ENCODE results near the gene TEX48.

TEX48 gene

DNA sequence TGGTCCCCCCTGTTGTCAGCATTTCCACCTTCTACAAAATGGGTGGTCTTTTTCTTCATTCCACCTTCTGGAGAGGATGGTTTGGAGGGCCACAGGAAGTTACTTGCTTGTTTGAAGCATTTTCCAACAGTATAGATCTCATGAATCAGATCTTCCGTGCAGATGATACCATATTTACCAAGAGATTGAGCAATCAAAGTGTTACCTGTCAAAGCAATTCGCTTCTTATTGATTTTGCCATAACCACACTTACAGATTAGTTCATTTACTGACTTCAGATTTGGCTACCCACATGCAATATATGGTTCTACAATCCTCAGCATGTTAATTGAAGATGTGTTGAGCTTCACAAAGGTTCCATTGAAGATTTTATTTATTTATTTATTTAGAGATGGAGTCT, 14.0 kb upstream of the TEX48 start:
- TF ChIP-seq, protein P1, sequence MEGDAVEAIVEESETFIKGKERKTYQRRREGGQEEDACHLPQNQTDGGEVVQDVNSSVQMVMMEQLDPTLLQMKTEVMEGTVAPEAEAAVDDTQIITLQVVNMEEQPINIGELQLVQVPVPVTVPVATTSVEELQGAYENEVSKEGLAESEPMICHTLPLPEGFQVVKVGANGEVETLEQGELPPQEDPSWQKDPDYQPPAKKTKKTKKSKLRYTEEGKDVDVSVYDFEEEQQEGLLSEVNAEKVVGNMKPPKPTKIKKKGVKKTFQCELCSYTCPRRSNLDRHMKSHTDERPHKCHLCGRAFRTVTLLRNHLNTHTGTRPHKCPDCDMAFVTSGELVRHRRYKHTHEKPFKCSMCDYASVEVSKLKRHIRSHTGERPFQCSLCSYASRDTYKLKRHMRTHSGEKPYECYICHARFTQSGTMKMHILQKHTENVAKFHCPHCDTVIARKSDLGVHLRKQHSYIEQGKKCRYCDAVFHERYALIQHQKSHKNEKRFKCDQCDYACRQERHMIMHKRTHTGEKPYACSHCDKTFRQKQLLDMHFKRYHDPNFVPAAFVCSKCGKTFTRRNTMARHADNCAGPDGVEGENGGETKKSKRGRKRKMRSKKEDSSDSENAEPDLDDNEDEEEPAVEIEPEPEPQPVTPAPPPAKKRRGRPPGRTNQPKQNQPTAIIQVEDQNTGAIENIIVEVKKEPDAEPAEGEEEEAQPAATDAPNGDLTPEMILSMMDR (conservative IDR thresholded peaks at IDR 0.05; ENCODE audit: low read depth) = no peak
- CTCF ChIA-PET = interaction anchor here (0.7 kb wide), 1 partner anchor 205 kb away, joined by 3 read pairs; no protein-coding TSS in a partner anchor
- POLR2A ChIA-PET (ENCODE audit: low non-redundant PET) = no interaction called here
- no peak overlapping the region for H3K27ac ChIP-seq
- no peak for DNase-seq (ENCODE audit: low spot score)

DNA sequence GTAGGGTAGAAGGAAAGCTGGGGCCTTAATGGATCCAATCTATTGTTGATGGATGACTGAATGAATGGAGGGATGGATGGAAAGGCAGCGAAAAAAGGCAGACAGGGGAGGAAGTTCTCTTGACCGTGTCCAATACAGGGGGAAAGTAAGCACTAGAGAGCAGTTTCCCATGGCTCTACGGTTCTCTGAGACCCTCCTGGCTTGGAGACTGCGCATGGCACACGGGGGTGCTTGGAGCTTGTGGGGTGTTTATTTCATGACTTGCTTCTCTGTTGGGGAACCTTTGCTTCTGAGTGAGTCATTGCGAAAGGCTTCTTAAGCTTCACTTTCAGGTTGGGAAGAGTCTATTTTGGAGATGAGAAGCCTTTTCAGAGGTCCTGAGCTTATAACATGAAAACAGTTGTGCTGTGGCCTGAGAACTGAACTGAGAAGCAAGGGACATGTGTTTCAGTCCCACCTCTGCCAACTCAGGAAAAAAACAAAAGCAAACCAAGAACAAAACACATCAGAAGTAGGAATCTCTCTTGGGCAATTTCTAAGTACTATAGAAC, 12.8 kb upstream of the TEX48 start:
- no peak overlapping the region for H3K27ac ChIP-seq
- CTCF ChIA-PET = interaction anchor here (0.6 to 1.4 kb wide), 3 partner anchors 14 to 99 kb away, joined by 3 to 6 read pairs (median 5); no protein-coding TSS in a partner anchor
- DNase-seq (ENCODE audit: low spot score) = no peak
- TF ChIP-seq, protein P1 (conservative IDR thresholded peaks at IDR 0.05; ENCODE audit: low read depth) = no peak
- POLR2A ChIA-PET (ENCODE audit: low non-redundant PET) = no interaction called here

DNA sequence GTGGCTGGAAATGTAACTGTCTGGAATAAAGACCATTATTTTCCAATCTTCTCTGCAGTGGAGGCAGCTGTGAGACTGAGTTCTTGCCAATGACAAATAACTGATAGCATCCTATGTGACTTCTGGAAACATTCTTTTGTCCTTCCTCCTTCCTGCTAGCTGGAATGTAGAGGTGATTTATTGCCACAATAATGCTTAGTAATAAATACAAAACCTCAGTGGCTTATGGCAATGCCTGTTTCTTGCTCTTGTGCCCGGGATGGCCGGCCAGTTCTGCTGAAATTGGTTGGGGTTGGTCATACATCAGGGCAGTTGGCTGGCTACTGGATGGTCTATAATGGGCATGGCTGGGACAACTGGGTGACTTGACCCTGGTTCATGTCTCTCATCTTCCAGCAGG, 12.2 kb upstream of the TEX48 start:
- ChIA-PET POLR2A (ENCODE audit: low non-redundant PET) (no interaction called here), CTCF (interaction anchor here (0.6 to 1.4 kb wide), 4 partner anchors 9 to 944 kb away, joined by 3 to 6 read pairs (median 4); no protein-coding TSS in a partner anchor)
- TF ChIP-seq, protein P1 (conservative IDR thresholded peaks at IDR 0.05; ENCODE audit: low read depth) = no peak
- peak overlapping the region; percentile 35; the same call in 1 of the 2 replicates for H3K27ac ChIP-seq
- no peak for DNase-seq (ENCODE audit: low spot score)

DNA sequence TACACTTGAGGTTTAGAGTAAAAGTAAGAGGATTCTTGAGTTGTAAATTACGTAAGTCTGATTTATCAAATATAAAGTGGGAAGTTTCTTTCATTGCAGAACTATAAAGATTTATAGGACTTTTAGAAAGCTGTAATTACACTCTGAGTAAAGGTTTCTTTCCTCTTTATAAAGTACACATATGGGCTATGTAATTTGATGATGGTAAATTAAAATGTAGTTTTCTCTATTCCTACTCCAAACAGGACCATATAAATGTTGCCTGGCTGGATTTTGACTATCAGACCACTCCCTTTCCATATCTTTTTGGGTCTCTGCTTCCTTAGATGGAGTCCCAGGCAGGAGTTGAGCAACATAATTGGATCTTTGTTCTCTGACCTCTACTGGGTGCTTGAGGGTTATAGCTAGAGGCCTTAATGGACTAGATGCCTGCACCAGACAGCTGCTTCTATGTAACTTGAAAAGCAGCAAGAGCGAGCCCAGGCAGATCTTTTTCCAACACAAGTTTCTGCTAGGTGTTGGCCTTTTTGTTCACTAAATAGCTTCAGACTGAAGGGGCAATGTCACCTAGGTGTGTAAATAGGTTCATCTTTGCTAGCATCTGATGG, 11.4 kb upstream of the TEX48 start:
- H3K27ac ChIP-seq = no peak overlapping the region; the same call in 1 of the 2 replicates
- CTCF ChIA-PET = interaction anchor here (0.6 to 0.8 kb wide), 3 partner anchors 10 to 32 kb away, joined by 3 to 4 read pairs (median 4); no protein-coding TSS in a partner anchor
- TF ChIP-seq, protein P1 (conservative IDR thresholded peaks at IDR 0.05; ENCODE audit: low read depth) = no peak
- no peak for DNase-seq (ENCODE audit: low spot score)
- POLR2A ChIA-PET (ENCODE audit: low non-redundant PET) = no interaction called here

DNA sequence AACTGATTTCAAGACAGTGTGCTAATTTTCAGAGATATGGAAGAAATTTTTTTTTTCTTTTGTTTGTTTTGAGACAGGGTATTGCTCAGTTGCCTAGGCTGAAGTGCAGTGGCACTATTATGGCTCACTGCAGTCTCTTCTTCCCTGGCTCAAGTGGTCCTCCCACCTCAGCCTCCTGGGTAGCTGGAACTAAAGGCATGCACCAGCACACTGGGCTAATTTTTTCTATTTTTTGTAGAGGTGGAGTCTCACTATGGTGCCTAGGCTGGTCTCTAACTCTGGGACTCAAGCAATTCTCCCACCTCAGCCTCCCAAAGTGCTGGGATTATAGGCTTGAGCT, 9.9 kb upstream of the TEX48 start:
- no peak for DNase-seq (ENCODE audit: low spot score)
- ChIA-PET CTCF (interaction anchor here (1.6 to 3.0 kb wide), 2 partner anchors 10 to 286 kb away, joined by 3 to 19 read pairs; partner anchors contain the start of gene TEX48), POLR2A (ENCODE audit: low non-redundant PET) (no interaction called here)
- TF ChIP-seq, protein P1 (conservative IDR thresholded peaks at IDR 0.05; ENCODE audit: low read depth) = no peak
- no peak overlapping the region for H3K27ac ChIP-seq

DNA sequence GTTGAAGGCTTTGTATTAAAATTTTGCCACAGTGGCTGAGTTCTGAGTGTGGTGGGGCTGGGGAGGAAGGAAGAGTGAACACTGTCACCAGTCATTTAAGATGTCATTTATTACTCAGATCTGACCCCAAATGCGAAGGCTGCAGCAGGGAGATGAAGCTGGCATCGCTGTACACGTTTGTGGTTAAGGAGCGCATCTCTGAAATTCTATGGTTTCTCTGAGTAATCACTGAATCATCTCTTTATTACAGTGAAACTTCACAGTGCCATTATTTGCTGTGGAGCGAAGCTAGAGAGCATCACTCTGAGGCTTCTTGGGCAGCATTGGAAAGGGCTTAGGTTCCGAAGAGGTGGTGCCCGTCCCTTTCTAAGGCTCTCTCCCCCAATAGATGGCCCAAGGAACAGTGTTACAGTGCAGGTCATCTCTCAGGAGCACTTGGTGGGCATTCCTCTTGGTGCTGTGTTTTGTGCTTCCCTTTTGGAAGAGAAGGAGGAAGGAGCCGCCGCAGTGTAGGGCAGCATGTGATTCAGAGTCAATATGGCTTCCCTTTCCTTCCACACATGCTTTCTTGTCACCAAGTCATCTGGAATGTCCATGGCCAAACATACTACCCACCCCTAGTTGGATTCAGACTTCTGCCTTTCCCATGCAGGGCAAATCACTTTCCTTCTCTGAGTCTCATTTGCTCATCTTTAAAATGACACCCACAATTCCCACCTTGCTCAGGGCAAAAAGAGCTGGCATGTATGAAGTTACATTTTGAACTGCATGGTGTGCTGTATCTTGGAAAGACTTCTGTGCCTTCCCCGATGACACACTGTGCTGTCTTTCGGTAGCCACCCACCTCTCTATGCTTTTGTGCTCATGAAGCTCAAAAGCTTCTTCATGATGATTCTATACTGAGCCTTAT, 9.3 kb upstream of the TEX48 start:
- ChIA-PET POLR2A (ENCODE audit: low non-redundant PET) (no interaction called here), CTCF (interaction anchor here (0.8 to 3.0 kb wide), 5 partner anchors 10 to 325 kb away, joined by 3 to 19 read pairs (median 3); partner anchors contain the start of gene TEX48)
- TF ChIP-seq, protein P1 (conservative IDR thresholded peaks at IDR 0.05; ENCODE audit: low read depth) = no peak
- peak overlapping the region; percentile 73 for H3K27ac ChIP-seq
- peak; percentile 97 for DNase-seq (ENCODE audit: low spot score)

Measured in RWPE1 (cell line).